ENCODE results near the gene GPR50. TPM values are rescaled to one million over a fixed set of nuclear protein-coding genes. Genes with fewer than 3 reads are reported as not detected.

The GPR50 gene
- total RNA-seq, 2 donors from 2014 or later: not detected

- no peak for DNase-seq (ENCODE audit: low spot score)
- H3K36me3 ChIP-seq: no peaks in the 10 kb centered on the region
- no peak overlapping the region for H3K4me3 ChIP-seq
- intact Hi-C loops (cut with DNase I): no loop called here
- no peaks in the 10 kb centered on the region for H3K4me1 ChIP-seq (replicated peaks)
- H3K27me3 ChIP-seq (replicated peaks; ENCODE audit: insufficient read depth): no peaks in the 10 kb centered on the region
- no peaks in the 10 kb centered on the region for H3K9me3 ChIP-seq
- WGBS: 81% methylated on average over 8 of the region's 9 CpGs
- H3K27ac ChIP-seq: no peak overlapping the region
- TF ChIP-seq CTCF (IDR thresholded peaks at IDR 0.05) (no peak), POLR2AphosphoS5 (IDR thresholded peaks at IDR 0.05) (no peak), POLR2A (IDR thresholded peaks at IDR 0.05) (no peak)
Observed at GRCh38 chrX:151226941-151227340, 50.6 kb downstream of the GPR50 start.

DNA sequence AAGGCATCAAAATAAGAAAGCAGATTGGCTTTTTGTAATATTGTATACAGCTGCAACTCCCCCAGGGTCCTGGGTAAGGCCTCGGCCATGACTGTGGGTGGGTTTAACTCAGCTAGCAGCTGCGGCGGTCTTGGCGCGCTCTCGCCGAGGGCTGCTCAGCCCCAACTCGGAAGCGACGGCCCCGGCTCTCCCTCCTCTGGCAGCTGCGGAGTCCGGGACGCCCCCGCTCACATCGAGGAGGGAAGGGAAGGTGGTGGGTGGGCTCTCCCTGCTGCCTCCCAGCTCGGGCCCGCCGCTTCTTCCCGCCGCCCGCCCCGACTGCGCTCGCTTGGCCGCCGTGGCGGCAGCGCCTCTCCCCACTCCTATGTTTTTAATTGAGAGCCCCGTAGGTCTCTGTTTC, 51.2 kb downstream of the GPR50 start:
- H3K36me3 ChIP-seq: no peaks in the 10 kb centered on the region
- no peak for DNase-seq (ENCODE audit: low spot score)
- no peaks in the 10 kb centered on the region for H3K4me1 ChIP-seq (replicated peaks)
- no peaks in the 10 kb centered on the region for H3K9me3 ChIP-seq
- TF ChIP-seq POLR2AphosphoS5 (IDR thresholded peaks at IDR 0.05) (no peak), CTCF (IDR thresholded peaks at IDR 0.05) (no peak), POLR2A (IDR thresholded peaks at IDR 0.05) (no peak)
- no peak overlapping the region for H3K27ac ChIP-seq
- WGBS: 4% methylated on average over 30 of the region's 30 CpGs
- intact Hi-C loops (cut with DNase I): no loop called here
- H3K27me3 ChIP-seq (replicated peaks; ENCODE audit: insufficient read depth): no peaks in the 10 kb centered on the region
- no peak overlapping the region for H3K4me3 ChIP-seq

DNA sequence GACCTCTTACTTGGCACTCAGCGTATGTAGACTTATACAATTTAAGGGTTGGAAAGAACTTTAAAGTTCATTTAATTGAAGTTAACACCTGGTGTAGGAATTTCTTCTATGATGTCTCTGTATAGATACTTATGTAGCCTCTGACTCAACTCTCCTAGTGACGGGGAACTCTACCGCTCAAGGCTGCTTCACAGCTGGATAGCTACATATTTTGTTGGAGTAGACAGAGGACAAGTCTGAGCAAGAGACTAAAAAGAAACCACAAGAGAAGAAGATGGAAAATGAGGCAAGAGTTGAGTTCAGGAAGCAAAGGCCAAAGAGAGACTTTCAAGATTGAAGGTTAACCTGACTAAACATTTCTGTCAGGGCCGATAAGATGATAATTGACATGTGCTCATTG, 52.6 kb downstream of the GPR50 start:
- TF ChIP-seq POLR2A (IDR thresholded peaks at IDR 0.05) (no peak), CTCF (IDR thresholded peaks at IDR 0.05) (no peak), POLR2AphosphoS5 (IDR thresholded peaks at IDR 0.05) (no peak)
- DNase-seq (ENCODE audit: low spot score): no peak
- no peaks in the 10 kb centered on the region for H3K4me1 ChIP-seq (replicated peaks)
- H3K27me3 ChIP-seq (replicated peaks; ENCODE audit: insufficient read depth): no peaks in the 10 kb centered on the region
- no peaks in the 10 kb centered on the region for H3K36me3 ChIP-seq
- WGBS: 74% methylated on average over 4 of the region's 4 CpGs
- H3K9me3 ChIP-seq: no peaks in the 10 kb centered on the region
- intact Hi-C loops (cut with DNase I): no loop called here
- H3K4me3 ChIP-seq: no peak overlapping the region
- no peak overlapping the region for H3K27ac ChIP-seq

Small RNA genes within 50 kb of the gene (microRNA-seq; reads per million reads assigned to microRNA genes)
- not detected for gene MIR4330

Small RNA genes within 50 kb of the gene (small RNA-seq; reads per million reads assigned to genes)
- 0 reads per million in 2 donors for gene MIR4330

Other genes starting within 250 kb of the GPR50 start
- 10 to 100 TPM in 1 of 2 donors, 1 to 10 TPM in 1; 7.5 to 11.8 TPM for gene HMGB3, start 193.2 kb upstream of the GPR50 start, total RNA-seq
- gene VMA21, start 220.6 kb downstream of the GPR50 start, total RNA-seq: 10 to 100 TPM; 33.8 to 42.0 TPM

All from prostate gland (tissue), 2 donors.